Thoracic aorta (tissue), 2 donors: Measurements from ENCODE around the gene RBM26. TPM values are rescaled to one million over a fixed set of nuclear protein-coding genes. Genes with fewer than 3 reads are reported as not detected.

Experiments
- ATAC-seq: fragments of 150-250 bp; one replicate; pipeline ENCODE4 v1.8.0; 2017; ENCODE audit warnings: low read depth; ENCODE audit not compliant: insufficient number of reproducible peaks, low FRiP score
- DNase-seq: peaks from one replicate; pipeline ENCODE4 v3.0.0-alpha.2; 2020; ENCODE audit warnings: low spot score
- H3K27ac ChIP-seq, 2 donors: fragments of 200-600 bp; sonication (generic); 1 replicate in 1 of 2; 2 replicates in 1 of 2; pipeline ENCODE4 v1.5.1; 2016; ENCODE audit warnings: mild to moderate bottlenecking in 2 of 2, moderate library complexity in 2 of 2
- H3K27me3 ChIP-seq: fragments of 200-600 bp; sonication (generic); replicated peaks from 2 replicates; pipeline ENCODE4 v1.6.0; 2016; ENCODE audit warnings: mild to moderate bottlenecking; ENCODE audit not compliant: insufficient read depth
- H3K36me3 ChIP-seq: fragments of 200-600 bp; sonication (generic); one replicate; pipeline ENCODE4 v1.5.1; 2016
- H3K4me1 ChIP-seq, 2 donors: fragments of 200-600 bp; sonication (generic); 1 replicate in 1 of 2; 2 replicates in 1 of 2; pipeline versions ENCODE4 v1.5.1 to v1.6.0; 2016; ENCODE audit warnings: low read depth in 2 of 2, mild to moderate bottlenecking in 1 of 2; ENCODE audit not compliant: control insufficient read depth in 1 of 2
- H3K4me3 ChIP-seq: fragments of 200-600 bp; sonication (generic); 2 replicates; pipeline ENCODE4 v1.5.1; 2016; ENCODE audit warnings: mild to moderate bottlenecking
- H3K9me3 ChIP-seq: fragments of 200-600 bp; sonication (generic); 2 replicates; pipeline ENCODE4 v1.5.1; 2016
- CTCF ChIP-seq: fragments of 200-600 bp; sonication (generic); IDR thresholded peaks from one replicate; pipeline ENCODE4 v1.5.1; 2019; ENCODE audit warnings: antibody characterized with exemption
- total RNA-seq, 2 donors: library from RNA; depleted of rRNA; stranded (reverse); fragments of >200 nt; gene quantifications; one replicate each; pipeline versions ENCODE4 v1.1.0 to v1.2.3, GENCODE V29; 2016

The RBM26 gene
- total RNA-seq, 2 donors from 2014 or later, result 30.9 to 55.4 TPM

GRCh38 chr13:79413521-79413920 is 7.5 kb upstream of the RBM26 start:
- TF ChIP-seq CTCF, result no peak
- H3K4me3 ChIP-seq, result no peak overlapping the region
- DNase-seq (no peak), ATAC-seq (no peak)
- no peaks in the 10 kb centered on the region for H3K9me3 ChIP-seq
- no peaks in the 10 kb centered on the region for H3K27me3 ChIP-seq
- H3K27ac ChIP-seq, result no peak overlapping the region
- no peaks in the 10 kb centered on the region for H3K4me1 ChIP-seq
- H3K36me3 ChIP-seq, result no peaks in the 10 kb centered on the region

- no peak for TF ChIP-seq CTCF
- DNase-seq (no peak), ATAC-seq (no peak)
- H3K36me3 ChIP-seq, result no peaks in the 10 kb centered on the region
- H3K4me3 ChIP-seq, result no peak overlapping the region
- H3K4me1 ChIP-seq, result peaks cover 8 to 10% of the 10 kb centered on the region in 2 donors
- no peaks in the 10 kb centered on the region for H3K9me3 ChIP-seq
- no peaks in the 10 kb centered on the region for H3K27me3 ChIP-seq
- no peak overlapping the region for H3K27ac ChIP-seq
These were observed 3.8 kb upstream of the RBM26 start for GRCh38 chr13:79409828-79410227.

DNA sequence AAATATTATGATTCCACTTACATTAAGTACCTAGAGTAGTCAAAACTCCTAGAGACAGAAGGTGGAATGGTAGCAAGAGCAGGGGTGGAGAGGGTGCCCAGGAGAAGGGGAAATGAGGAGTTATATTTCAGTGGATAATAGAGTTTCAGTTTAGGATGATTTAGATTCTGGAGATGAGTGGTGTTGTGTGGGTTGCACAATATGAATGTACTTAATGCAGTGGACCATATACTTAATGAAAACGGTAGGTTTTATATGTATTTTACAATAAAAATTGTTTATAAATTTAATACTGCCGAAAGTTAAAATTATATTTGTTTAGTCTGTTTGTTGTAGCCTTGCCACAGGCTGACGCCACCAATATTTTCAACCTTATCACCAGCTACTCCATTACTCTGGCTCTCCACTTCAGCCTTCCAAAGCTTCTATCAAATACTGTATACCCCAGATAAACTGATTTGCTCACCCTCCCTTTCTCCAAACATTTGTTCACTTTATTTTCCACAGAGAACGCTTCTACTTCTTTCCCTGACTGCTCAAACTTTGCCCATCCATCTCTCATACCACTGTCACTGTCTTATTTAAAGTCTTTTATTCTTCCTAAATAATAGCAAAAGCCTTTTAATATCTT is 1.4 kb upstream of the RBM26 start:
- no peak overlapping the region for H3K27ac ChIP-seq

GRCh38 chr13:79406597-79406908 is 498 bp upstream of the RBM26 start:
- H3K36me3 ChIP-seq, result no peaks in the 10 kb centered on the region

More for the DNA sequence above, 1.4 kb upstream of the RBM26 start:
- ATAC-seq (no peak), DNase-seq (no peak)
- H3K9me3 ChIP-seq, result no peaks in the 10 kb centered on the region
- no peaks in the 10 kb centered on the region for H3K36me3 ChIP-seq
- peaks cover 24 to 33% of the 10 kb centered on the region in 2 donors for H3K4me1 ChIP-seq
- no peak overlapping the region for H3K4me3 ChIP-seq
- no peak for TF ChIP-seq CTCF
- no peaks in the 10 kb centered on the region for H3K27me3 ChIP-seq

GRCh38 chr13:79405501-79405830 is 589 bp downstream of the RBM26 start:
- Histone ChIP-seq H3K4me3 (peak overlapping the region; percentile 93), H3K4me1 (peaks cover 36 to 46% of the 10 kb centered on the region in 2 donors), H3K27me3 (no peaks in the 10 kb centered on the region), H3K27ac (peak overlapping the region; percentile 90 to 93), H3K36me3 (no peaks in the 10 kb centered on the region), H3K9me3 (no peaks in the 10 kb centered on the region)
- TF ChIP-seq CTCF, result no peak
- no peak for ATAC-seq
- no peak for DNase-seq

More at GRCh38 chr13:79406597-79406908, 498 bp upstream of the RBM26 start:
- no peaks in the 10 kb centered on the region for H3K9me3 ChIP-seq
- DNase-seq (no peak), ATAC-seq (no peak)
- H3K4me3 ChIP-seq, result peak overlapping the region; percentile 93
- no peak for TF ChIP-seq CTCF
- peaks cover 29 to 43% of the 10 kb centered on the region in 2 donors for H3K4me1 ChIP-seq
- H3K27me3 ChIP-seq, result no peaks in the 10 kb centered on the region
- H3K27ac ChIP-seq, result peak overlapping the region; percentile 90 to 93
